Right renal cortex interstitium (tissue), 3 donors: ENCODE data around the gene AATF. TPM values are rescaled to one million over a fixed set of nuclear protein-coding genes. Genes with fewer than 3 reads are reported as not detected.

Experiments used
- DNase-seq, 3 donors: peaks; one replicate each; pipeline ENCODE4 v3.0.0-alpha.2; 2013; ENCODE audit warnings: low read depth in 3 of 3, low spot score in 2 of 3
- polyA plus RNA-seq, 3 donors: library from polyadenylated mRNA; unstranded; fragments of 120-200 nt; gene quantifications; one replicate each; pipeline ENCODE4 v1.2.1, GENCODE V29; 2013; ENCODE audit not compliant: insufficient read length in 3 of 3

Gene AATF
- polyA plus RNA-seq, 3 donors, result 54.2 to 57.3 (median 56.0) TPM

GRCh38 chr17:37098152-37098551 is 149.4 kb downstream of the AATF start:
- no peak for DNase-seq

GRCh38 chr17:37098910-37099664 is 150.3 kb downstream of the AATF start:
- DNase-seq, result no peak

- DNase-seq, result no peak
Measured at GRCh38 chr17:37100231-37100630, 151.5 kb downstream of the AATF start.

GRCh38 chr17:37101306-37101705 is 152.6 kb downstream of the AATF start:
- no peak for DNase-seq

GRCh38 chr17:37103231-37103630 is 154.5 kb downstream of the AATF start:
- DNase-seq, result no peak

GRCh38 chr17:37106049-37106448 is 157.3 kb downstream of the AATF start:
- DNase-seq, result no peak

Other genes starting within 250 kb of the AATF start
- 10 to 100 TPM; 75.4 to 80.9 (median 76.2) TPM for gene LHX1, start 11.5 kb upstream of the AATF start, polyA plus RNA-seq